Right ventricle myocardium inferior (tissue), 1 donor: Measurements from ENCODE around the gene SLC39A7. TPM values are rescaled to one million over a fixed set of nuclear protein-coding genes. Genes with fewer than 3 reads are reported as not detected.

Source experiments
- ATAC-seq: fragments of 200-7000 bp; cut with Tn5 transposase; one replicate; pipeline ENCODE4 v1.9.1; 2020; ENCODE audit warnings: mild to moderate bottlenecking, moderate library complexity
- DNase-seq: peaks from one replicate; pipeline ENCODE4 v3.0.0; 2021; ENCODE audit errors: missing footprints
- intact Hi-C: fragments of 100-400 bp; cut with DNase I; formaldehyde crosslinking; loops from one replicate; pipeline ENCODE4 v1.11.0; 2022
- total RNA-seq: library from RNA; stranded (reverse); fragmentation: NEBNext Ultra II Directional; extraction: Animal tissue kit (Norgen Biotek cat#: 25700); gene quantifications from one replicate; pipeline ENCODE4 v1.2.1, GENCODE V29; 2021
- donor health status: DM: no; HTN: yes; CAD: no; lungs with severe emphysema.

Gene SLC39A7
- total RNA-seq, 1 donor from 2014 or later, result 55.4 TPM

DNA sequence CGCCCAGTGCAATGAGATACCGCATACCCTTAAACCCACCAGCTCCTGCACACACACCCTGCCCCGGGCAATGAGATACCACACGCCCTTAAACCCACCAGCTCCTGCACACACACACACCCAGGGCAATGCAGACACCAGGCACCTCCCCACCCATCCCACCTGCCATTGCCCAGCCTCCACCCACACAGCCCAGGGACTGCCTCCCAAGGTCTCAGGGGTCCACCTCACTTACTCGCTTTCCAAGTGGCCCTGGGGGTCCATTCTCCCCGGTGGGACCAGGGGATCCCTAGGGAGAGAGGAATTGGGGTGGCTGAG, 32.4 kb upstream of the SLC39A7 start:
- intact Hi-C loops, result no loop called here
- no peak for DNase-seq

DNA sequence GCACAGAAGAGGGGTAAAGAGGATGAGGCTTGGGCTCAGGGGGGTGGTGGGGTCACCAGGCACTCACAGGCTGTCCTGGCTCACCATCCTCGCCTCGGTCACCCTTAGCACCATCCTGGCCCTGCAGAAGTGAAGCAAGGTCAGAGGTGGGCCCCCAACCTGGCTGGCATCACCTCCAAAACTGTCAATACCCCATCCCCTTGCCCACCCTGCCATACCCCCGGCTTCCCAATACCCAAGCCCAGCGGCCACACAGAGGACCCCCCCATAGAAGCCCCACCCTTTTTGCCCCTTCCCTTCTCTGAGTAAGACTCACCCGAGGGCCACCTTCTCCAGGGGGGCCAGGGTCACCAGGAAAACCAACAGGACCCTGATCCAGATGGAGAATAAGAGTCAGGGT, 32.0 kb upstream of the SLC39A7 start:
- intact Hi-C loops, result no loop called here
- DNase-seq (no peak), ATAC-seq (no peak)

More for the DNA sequence above, 32.4 kb upstream of the SLC39A7 start:
- ATAC-seq, result no peak

- no peak for ATAC-seq
- DNase-seq, result peak; percentile 42
- intact Hi-C loops, result no loop called here
Measured at GRCh38 chr6:33169291-33170175, 31.1 kb upstream of the SLC39A7 start.

DNA sequence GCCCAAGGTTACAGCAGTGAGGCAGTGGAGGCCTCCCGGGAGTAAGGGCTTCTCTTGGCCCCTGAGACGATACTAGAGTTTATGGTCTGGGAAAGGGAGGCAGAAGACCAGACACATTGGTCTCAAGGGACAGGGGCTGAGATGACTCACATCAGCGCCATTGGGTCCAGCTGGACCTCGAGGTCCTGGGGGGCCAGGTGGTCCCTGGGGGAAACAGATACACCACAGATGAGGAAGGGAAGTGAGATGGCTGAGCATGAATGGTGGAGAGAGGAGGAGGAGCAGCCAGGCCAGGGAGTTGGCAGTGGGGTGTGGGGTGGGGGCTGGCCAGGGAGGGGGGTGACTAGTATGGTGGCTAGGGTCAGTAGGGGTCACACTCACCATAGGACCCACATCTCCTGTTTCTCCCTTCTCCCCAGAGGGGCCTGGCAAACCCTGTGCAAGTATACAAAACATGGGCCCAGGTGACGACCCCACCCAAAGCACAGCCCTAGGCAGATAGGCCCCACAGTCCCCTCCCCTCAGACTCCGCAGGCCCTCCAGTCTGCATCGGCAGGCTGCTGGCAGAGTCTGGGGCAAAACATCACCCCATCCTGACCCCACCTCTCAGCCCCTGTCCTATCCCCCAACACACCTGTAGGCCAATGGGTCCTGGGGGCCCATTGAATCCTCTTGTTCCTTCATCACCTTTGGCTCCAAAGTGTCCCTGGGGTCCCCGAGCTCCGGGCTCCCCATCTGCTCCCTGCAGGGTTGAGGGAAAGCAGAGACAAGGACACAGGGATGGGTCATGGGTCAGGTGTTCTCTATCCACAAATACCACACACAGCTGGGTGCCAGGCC, 30.3 kb upstream of the SLC39A7 start:
- DNase-seq, result peak; percentile 47
- intact Hi-C loops, result no loop called here
- ATAC-seq, result no peak

GRCh38 chr6:33171016-33171879, 29.4 kb upstream of the SLC39A7 start:
- DNase-seq (peak; percentile 57), ATAC-seq (no peak)
- intact Hi-C loops, result no loop called here

DNA sequence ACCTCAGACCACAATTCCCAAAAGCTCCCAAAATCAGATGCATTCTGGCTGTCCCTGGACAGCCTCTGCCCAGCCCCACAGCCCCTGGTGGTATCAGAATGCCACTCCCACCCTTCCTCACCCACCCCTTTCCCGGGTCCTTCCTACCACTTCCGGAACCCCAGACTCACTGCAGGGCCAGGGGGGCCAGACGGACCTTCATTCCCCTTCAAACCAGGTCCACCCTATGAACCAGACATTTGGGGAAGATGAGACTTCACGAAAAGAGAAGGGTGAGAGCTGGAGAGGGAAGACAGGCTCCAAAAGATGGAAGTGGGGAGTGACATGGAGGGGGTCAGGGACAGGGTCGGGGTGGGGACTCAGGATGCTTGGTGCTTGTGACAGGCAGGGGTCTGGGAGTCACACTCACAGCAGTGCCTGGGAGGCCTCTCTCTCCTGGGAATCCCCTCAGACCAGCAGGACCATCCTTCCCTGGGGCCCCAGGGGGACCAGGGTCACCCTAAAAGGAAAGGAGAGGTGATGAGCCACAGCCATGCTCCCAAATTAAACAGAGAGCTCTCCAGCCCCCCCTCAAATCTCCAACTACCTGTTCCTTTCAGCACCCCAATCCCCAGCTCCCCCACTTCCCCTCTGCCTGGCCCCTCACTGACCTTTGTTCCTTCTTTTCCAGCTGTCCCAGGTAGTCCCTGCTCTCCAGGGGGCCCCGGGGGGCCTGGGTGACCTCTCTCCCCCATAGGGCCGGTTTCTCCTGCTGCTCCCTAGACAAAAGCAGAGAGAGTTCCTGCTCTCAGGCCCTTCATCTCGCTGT, 28.6 kb upstream of the SLC39A7 start:
- ATAC-seq (no peak), DNase-seq (peak; percentile 15)
- intact Hi-C loops, result no loop called here

DNA sequence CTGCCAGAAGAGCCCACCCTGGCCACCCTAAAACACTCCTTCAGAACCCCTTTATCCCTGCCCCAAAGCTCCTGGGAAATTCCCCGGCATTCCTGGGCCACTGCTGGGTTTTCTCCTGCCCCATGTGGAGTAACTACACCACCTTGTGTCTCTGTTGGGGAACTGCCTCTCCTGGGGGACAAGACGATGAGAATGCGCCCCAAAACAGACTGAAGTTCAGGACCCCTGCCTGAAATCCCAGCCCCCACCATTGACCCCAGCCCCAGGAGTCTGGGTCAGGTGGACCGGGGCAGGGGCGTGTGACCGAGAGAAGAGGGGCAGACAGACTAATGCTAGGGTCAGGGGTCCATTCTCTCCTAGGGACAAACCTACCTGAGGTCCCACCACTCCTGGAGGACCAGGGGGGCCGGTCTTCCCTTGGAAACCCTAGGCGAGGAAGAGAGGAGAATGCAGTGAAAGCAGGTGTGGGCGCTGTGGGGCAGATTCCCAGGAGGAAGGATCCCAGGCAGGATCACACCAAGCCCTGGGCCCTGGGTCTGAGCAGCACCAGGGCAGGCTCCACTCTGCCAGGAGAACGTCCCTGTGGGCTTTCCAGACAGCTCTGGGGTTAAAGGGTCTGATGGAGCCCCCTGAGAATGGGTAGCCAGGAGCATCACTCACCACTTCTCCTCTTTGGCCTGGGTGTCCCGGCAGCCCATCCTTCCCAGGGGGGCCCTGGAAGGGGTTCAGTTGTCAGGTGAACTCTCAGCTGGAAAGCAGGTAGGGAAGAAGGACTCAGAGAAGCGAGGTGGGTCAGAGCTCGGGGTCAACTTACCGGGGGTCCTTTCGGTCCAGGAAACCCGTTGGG, 27.8 kb upstream of the SLC39A7 start:
- DNase-seq, result peak; percentile 35
- no peak for ATAC-seq
- intact Hi-C loops, result no loop called here

DNA sequence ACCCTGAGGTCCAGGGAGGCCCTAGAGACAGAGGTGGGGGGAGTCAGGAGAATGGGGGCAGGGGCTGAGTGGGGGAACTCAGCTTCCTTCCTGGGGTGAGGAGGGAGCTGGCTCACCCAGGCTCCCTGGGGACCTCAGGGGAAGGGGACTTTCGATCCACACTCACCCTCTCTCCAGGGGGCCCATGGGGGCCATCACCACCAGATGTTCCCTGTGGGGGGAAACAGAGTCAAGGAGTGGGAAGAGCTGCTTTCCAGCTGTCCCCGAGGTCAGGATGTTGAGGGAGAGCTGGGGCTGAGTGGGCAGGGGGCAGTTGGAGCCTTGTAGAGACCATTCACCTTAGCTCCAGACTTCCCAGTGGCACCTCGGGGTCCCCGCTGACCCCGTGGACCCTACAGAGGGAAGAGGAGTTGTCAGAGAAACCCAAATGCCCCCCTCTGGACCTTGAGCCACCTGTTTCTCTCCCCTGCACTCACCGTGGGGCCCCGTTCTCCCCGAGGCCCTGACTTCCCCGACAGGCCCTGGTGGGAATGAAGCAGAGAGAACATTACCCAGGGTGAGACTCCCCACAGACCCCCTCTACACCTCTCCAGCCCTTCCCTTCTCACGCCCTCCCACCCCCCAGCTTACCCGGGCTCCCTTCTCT, 27.0 kb upstream of the SLC39A7 start:
- no peak for DNase-seq
- ATAC-seq, result no peak
- intact Hi-C loops, result no loop called here

GRCh38 chr6:33174784-33175183, 25.9 kb upstream of the SLC39A7 start:
- ATAC-seq, result no peak
- DNase-seq, result no peak
- intact Hi-C loops, result no loop called here

DNA sequence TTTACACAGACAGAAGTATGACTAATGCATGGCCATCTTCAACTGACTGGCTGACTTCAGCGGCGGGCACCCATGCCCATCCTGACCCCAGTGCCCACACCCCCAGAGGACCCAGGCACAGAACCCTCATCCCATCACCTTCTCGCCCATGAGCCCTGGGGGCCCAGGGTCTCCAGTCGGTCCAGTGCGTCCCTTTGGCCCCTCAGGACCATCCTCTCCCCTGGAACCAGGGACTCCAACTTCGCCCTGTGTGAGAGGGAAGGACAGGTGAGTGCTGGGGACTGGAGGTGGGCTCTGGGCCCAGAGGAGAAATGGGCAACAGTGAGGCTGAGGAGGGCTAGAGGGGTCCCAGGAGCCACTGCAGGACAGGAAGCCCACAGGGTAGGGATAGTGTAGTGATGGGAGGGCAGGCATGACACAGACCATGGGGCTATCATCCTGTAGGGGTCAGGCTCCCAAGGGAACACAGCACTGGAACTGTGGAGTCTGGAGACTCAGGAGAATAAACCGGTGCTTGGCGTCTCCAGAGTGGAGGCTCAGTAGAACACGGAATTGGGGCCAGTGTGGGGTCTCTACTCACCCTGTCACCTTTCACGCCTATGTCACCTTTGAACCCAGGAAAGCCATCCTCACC, 25.1 kb upstream of the SLC39A7 start:
- intact Hi-C loops, result no loop called here
- DNase-seq (peak; percentile 43), ATAC-seq (no peak)

DNA sequence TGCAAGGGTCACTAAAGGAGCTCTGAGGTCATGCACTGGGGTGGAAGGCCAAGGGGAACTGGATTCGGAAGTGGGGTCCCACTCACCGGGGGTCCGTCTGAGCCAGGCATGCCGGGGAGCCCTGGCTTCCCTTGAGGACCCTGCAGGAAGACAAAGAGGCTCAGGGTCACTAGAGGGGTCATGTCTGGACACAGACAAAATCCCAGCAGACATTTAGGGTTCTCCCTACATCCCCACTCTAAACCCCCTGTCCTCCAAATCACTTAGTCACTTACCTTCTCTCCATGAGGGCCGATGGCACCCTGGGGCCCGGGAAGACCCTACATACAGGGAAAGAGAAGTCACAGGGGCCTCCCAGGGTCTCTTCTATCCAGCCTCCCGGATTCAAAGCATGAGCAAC, 23.8 kb upstream of the SLC39A7 start:
- ATAC-seq (no peak), DNase-seq (no peak)
- intact Hi-C loops, result no loop called here

DNA sequence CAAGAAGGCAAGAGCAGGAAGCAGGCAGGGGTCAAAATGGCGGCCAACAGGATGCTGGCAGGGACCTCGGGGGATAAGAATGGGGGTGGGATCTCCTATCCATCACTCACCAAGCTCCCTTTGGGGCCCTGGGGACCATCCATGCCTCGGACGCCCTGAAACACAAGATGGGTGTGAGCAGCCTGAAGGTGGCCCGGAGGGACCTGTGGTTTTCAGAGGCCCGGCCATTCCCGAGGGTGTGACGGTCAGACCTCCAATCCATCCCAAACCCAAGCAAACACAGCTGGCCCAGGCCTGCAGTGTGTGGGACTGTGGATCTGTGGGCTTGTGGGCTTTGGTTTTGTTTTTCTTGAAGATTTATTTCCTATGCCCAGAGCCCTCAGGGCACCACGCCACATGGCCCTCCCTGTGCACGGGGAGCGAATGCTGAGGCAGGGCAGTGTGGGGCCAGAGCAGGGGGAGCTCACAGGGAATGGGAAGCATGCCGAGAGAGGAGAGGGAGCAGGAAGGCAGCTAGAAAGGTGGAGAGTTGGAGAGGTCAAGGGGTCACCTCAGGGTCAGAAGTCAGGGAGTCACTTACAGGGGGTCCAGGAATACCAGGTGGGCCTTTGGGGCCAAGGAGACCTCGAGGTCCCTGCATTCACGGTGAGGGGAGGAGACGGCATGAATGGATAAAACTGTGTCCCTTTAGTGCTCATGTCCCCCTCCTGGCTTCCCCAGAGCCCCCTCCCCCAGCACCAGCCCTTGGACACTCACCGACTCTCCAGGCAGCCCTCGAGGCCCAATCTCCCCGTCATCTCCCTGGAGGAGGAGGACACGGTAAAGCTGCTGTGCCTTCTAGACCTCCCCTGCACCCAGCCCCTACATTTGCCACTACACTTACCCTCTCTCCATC, 22.9 kb upstream of the SLC39A7 start:
- intact Hi-C loops, result no loop called here
- DNase-seq, result peak; percentile 39

DNA sequence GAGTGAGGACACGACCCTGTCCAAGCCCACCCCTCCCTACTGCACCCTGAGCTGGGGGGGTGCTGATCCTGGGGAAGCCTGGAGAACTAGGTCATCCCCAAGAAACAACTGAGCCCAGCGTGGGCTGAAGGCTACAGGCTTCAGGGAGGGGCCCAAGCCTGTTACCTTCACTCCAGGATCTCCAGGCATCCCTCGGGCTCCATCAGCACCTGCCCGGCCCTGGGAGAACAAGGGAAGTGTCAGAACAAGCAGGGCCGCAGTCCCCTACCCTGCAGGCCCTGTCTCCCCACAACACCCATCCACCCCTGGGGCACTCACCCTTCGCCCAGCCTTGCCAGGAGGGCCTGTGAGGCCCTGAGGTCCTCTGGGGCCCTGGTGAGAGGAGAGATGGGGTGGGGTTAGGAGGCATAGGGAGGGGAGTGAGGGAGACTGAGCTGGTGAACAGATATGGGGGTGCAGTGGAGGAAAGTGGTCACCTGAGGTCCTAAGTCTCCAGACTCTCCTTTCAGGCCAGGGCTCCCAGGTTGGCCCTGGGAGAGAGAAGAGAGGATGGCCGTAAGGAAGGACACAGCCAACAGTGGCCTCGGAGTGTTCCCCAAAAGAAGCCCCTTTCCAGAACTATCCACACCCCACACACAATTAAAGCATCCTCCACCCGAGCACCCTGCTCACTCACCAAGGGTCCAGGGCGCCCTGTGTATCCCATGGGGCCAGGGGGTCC, 21.8 kb upstream of the SLC39A7 start:
- ATAC-seq (no peak), DNase-seq (peak; percentile 51)
- intact Hi-C loops, result no loop called here

More for the DNA sequence above, 22.9 kb upstream of the SLC39A7 start:
- no peak for ATAC-seq

DNA sequence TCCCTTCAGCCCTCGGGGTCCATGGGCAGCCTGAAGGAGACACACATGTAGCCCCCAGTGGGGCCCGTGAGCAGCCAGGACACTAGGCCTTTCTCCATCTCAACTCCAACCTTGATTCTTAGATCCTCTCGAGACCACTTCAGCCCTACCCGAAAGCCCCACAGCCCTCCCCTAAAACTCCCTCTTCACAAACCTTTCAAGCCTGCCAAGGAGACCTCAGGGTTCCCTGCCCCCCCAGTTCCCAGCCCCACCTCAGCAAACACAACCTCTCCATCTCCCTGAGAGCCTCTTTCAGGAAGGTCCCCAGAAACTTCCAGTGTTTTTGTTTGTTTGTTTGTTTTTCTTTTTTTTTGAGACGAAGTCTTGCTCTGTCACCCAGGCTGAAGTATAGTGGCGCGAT, 19.5 kb upstream of the SLC39A7 start:
- intact Hi-C loops, result no loop called here
- DNase-seq (peak; percentile 25), ATAC-seq (no peak)

- no peak for ATAC-seq
- intact Hi-C loops, result no loop called here
- DNase-seq, result no peak
Measured at GRCh38 chr6:33183071-33183683, 17.5 kb upstream of the SLC39A7 start.
